Bronchial epithelial cell (primary cell): ENCODE results near the gene ABTB2. TPM values are rescaled to one million over a fixed set of nuclear protein-coding genes. Genes with fewer than 3 reads are reported as not detected.
"Not testable (repeated sequence)": the region's sequence is repeated elsewhere in the genome, so short reads cannot be mapped to it uniquely, and the experiment has no call there.

Experiments
- DNase-seq: peaks from one replicate; pipeline ENCODE4 v3.0.0-alpha.2; 2010; ENCODE audit warnings: low read depth
- FAIRE-seq: peaks from 2 replicates; lab custom pipeline; 2011; peaks lifted over from hg19 to GRCh38; lab: Jason Lieb, UNC
- H3K27me3 ChIP-seq: 2 replicates; pipeline ENCODE4 v1.5.1; 2011; ENCODE audit warnings: low read length; ENCODE audit not compliant: control insufficient read depth, insufficient read depth
- H3K36me3 ChIP-seq: 2 replicates; pipeline ENCODE4 v1.5.1; 2011; ENCODE audit warnings: low read length; ENCODE audit not compliant: control insufficient read depth, insufficient read depth
- H3K4me3 ChIP-seq: 2 replicates; pipeline ENCODE4 v1.5.1; 2011; ENCODE audit warnings: mild to moderate bottlenecking, low read depth, low read length, control low read depth
- total RNA-seq: library from RNA; depleted of rRNA; stranded (reverse); fragments of >200 nt; gene quantifications from 2 replicates; pipeline ENCODE4 v1.2.1, GENCODE V29; 2014
- TF ChIP-seq, protein P1 (sequence below): IDR thresholded peaks from 2 replicates; pipeline ENCODE4 v1.5.1; 2011; ENCODE audit warnings: mild to moderate bottlenecking, moderate library complexity, low read length, control low read depth, inconsistent platforms; ENCODE audit not compliant: insufficient read depth, severe bottlenecking

ABTB2 gene
- total RNA-seq, 1 donor from 2014 or later = 0.53 TPM

DNA sequence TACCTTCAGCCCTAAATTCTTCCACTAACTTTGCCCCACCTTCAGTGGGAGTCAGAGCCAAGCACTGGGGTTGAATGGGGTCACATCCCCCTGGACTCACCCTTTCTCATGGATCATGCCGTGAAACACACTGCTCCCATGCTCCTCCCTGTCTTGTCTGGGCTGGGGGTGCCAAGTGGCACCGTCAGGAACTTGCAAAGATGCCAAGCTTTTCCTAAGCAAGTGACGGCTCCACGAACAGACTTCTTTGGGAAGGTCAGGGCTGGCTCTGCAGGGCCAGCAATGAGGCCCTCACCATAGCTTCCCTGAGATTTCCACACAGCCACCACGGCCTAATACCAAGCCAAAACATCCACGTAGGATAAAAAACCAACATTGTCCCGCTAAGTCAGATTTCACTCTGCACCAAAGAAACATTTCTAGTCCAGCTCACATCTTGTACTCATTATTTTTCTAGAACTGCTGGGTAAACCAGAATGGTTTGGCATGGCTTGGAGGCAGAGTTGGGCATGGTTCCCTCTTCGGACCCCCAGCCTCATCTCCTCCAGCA lies 175.9 kb downstream of the ABTB2 start:
- Histone ChIP-seq H3K27me3 (no peaks in the 10 kb centered on the region), H3K36me3 (no peaks in the 10 kb centered on the region), H3K4me3 (no peak overlapping the region)
- FAIRE-seq (no peak), DNase-seq (no peak)
- TF ChIP-seq, protein P1, sequence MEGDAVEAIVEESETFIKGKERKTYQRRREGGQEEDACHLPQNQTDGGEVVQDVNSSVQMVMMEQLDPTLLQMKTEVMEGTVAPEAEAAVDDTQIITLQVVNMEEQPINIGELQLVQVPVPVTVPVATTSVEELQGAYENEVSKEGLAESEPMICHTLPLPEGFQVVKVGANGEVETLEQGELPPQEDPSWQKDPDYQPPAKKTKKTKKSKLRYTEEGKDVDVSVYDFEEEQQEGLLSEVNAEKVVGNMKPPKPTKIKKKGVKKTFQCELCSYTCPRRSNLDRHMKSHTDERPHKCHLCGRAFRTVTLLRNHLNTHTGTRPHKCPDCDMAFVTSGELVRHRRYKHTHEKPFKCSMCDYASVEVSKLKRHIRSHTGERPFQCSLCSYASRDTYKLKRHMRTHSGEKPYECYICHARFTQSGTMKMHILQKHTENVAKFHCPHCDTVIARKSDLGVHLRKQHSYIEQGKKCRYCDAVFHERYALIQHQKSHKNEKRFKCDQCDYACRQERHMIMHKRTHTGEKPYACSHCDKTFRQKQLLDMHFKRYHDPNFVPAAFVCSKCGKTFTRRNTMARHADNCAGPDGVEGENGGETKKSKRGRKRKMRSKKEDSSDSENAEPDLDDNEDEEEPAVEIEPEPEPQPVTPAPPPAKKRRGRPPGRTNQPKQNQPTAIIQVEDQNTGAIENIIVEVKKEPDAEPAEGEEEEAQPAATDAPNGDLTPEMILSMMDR = no peak

- H3K4me3 ChIP-seq = no peak overlapping the region
- FAIRE-seq (no peak), DNase-seq (no peak)
- H3K27me3 ChIP-seq = no peaks in the 10 kb centered on the region
- TF ChIP-seq, protein P1 = no peak
- H3K36me3 ChIP-seq = no peaks in the 10 kb centered on the region
Measured at GRCh38 chr11:34181251-34181650, 176.6 kb downstream of the ABTB2 start.

DNA sequence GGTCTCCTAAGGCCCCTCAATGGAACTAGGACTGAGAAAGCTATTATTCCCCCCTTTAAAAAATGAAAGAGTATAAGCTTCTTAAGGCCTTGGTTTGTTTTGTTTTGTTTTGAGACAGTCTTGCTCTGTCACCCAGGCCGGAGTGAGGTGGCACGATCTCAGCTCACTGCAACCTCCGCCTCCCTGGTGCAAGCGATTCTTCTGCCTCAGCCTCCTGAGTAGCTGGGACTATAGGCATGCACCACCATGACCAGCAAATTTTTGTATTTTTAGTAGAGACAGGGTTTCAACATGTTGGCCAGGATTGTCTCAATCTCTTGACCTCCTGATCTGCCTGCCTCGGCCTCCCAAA lies 177.0 kb downstream of the ABTB2 start:
- not testable (repeated sequence) for FAIRE-seq, H3K36me3 ChIP-seq, H3K4me3 ChIP-seq, H3K27me3 ChIP-seq, DNase-seq

GRCh38 chr11:34180040-34180813 lies 177.6 kb downstream of the ABTB2 start:
- Histone ChIP-seq H3K36me3 (no peaks in the 10 kb centered on the region), H3K27me3 (no peaks in the 10 kb centered on the region), H3K4me3 (no peak overlapping the region)
- FAIRE-seq (no peak), DNase-seq (peak; percentile 33)
- TF ChIP-seq, protein P1 = no peak

GRCh38 chr11:34179026-34179675 lies 178.7 kb downstream of the ABTB2 start:
- no peak overlapping the region for H3K4me3 ChIP-seq
- H3K36me3 ChIP-seq = no peaks in the 10 kb centered on the region
- DNase-seq (no peak), FAIRE-seq (no peak)
- TF ChIP-seq, protein P1 = no peak
- no peaks in the 10 kb centered on the region for H3K27me3 ChIP-seq

GRCh38 chr11:34178209-34178821 lies 179.5 kb downstream of the ABTB2 start:
- Histone ChIP-seq H3K36me3 (no peaks in the 10 kb centered on the region), H3K4me3 (no peak overlapping the region), H3K27me3 (no peaks in the 10 kb centered on the region)
- TF ChIP-seq, protein P1 = no peak
- FAIRE-seq (no peak), DNase-seq (no peak)
